K562 (cell line): ENCODE measurements around the gene PRKCG. TPM values are rescaled to one million over a fixed set of nuclear protein-coding genes. Genes with fewer than 3 reads are reported as not detected.

ENCODE experiments used
- ATAC-seq: fragments of 200-7000 bp; cut with Tn5 transposase; 3 replicates; pipeline ENCODE4 v1.9.1; 2020; ENCODE audit warnings: moderate library complexity
- BruUV-seq: library from RNA; stranded (reverse); fragments of 400-500 nt; replicated peaks from 2 replicates; lab custom pipeline; 2021; lab: Mats Ljungman, UMichigan
- CTCF ChIA-PET: fragments of 300-600 bp; formaldehyde crosslinking; extraction: SDS; loops from one replicate; lab custom pipeline; 2021; ENCODE audit warnings: low intra/inter-chr PET ratio; lab: Yijun Ruan, JAX
- POLR2A ChIA-PET: fragments of 300-600, 350-650 bp; sonication (Branson Sonifier 250); formaldehyde crosslinking; extraction: SDS; loops from one replicate; lab custom pipeline; 2021; ENCODE audit warnings: antibody characterized with exemption, inconsistent platforms; lab: Yijun Ruan, JAX
- DNase-seq, 4 experiments: peaks; one replicate each; pipeline versions ENCODE4 v3.0.0 to v3.0.0-alpha.2; 2011 to 2018; ENCODE audit warnings: low spot score in 3 of 4, mixed read lengths in 3 of 4; ENCODE audit errors: extremely low read depth in 1 of 4
- FAIRE-seq: peaks from 2 replicates; lab custom pipeline; 2011; peaks lifted over from hg19 to GRCh38; lab: Jason Lieb, UNC
- H2AFZ ChIP-seq: 2 replicates; pipeline ENCODE4 v1.6.0; 2011; ENCODE audit warnings: low read depth, low read length, control low read depth, inconsistent platforms
- H3K27ac ChIP-seq: fragments of 200-600 bp; 3 replicates; pipeline ENCODE4 v1.8.0; 2011; ENCODE audit warnings: low read depth, mild to moderate bottlenecking, control low read depth, inconsistent platforms, low read length, moderate library complexity, mixed read lengths; ENCODE audit errors: extremely low read depth
- H3K27me3 ChIP-seq, 2 experiments: fragments of 300-600 bp in 1 of 2; 2 replicates in 1 of 2; 3 replicates in 1 of 2; pipeline versions ENCODE4 v1.6.0 to v1.8.0; 2011; ENCODE audit warnings: inconsistent platforms in 2 of 2, low read length in 2 of 2, mild to moderate bottlenecking in 1 of 2, mixed read lengths in 1 of 2, moderate library complexity in 1 of 2; ENCODE audit not compliant: control insufficient read depth in 2 of 2, insufficient read depth in 2 of 2
- H3K36me3 ChIP-seq: fragments of 300-600 bp; 3 replicates; pipeline ENCODE4 v1.8.0; 2011; ENCODE audit warnings: mild to moderate bottlenecking, low read length, inconsistent platforms; ENCODE audit not compliant: control insufficient read depth, insufficient read depth
- H3K4me1 ChIP-seq, 2 experiments: fragments of 200-600 bp in 1 of 2; replicated peaks in 1 of 2; 2 replicates in 1 of 2; 3 replicates in 1 of 2; pipeline versions ENCODE4 v1.5.1 to v1.8.0; 2011; ENCODE audit warnings: inconsistent platforms in 2 of 2, low read length in 2 of 2, mild to moderate bottlenecking in 1 of 2, mixed read lengths in 1 of 2, moderate library complexity in 1 of 2; ENCODE audit not compliant: control insufficient read depth in 2 of 2, insufficient read depth in 2 of 2
- H3K4me2 ChIP-seq: 2 replicates; pipeline ENCODE4 v1.6.1; 2011; ENCODE audit warnings: low read length, control low read depth, inconsistent platforms, mixed read lengths; ENCODE audit not compliant: insufficient read depth
- H3K4me3 ChIP-seq: fragments of 200-600 bp; sonication (generic), shearing (Covaris generic); 2 replicates; pipeline ENCODE4 v1.5.1; 2016; ENCODE audit warnings: control low read depth, inconsistent platforms
- H3K79me2 ChIP-seq: fragments of 200-600 bp; 3 replicates; pipeline ENCODE4 v1.8.0; 2011; ENCODE audit warnings: low read length, inconsistent platforms; ENCODE audit not compliant: control insufficient read depth, insufficient read depth
- H3K9ac ChIP-seq, 2 experiments: 2 replicates each; pipeline versions ENCODE4 v1.6.0 to v1.6.1; 2011; ENCODE audit warnings: low read depth in 2 of 2, low read length in 2 of 2, control low read depth in 1 of 2, inconsistent platforms in 1 of 2, mild to moderate bottlenecking in 1 of 2, mixed read lengths in 1 of 2; ENCODE audit not compliant: insufficient read depth in 1 of 2
- H3K9me1 ChIP-seq: one replicate; pipeline ENCODE4 v1.6.0; 2011; ENCODE audit warnings: inconsistent platforms, mild to moderate bottlenecking, low read length, moderate library complexity; ENCODE audit not compliant: control insufficient read depth, insufficient read depth
- H3K9me3 ChIP-seq: replicated peaks from 2 replicates; pipeline ENCODE4 v1.5.1; 2011; ENCODE audit warnings: low read depth, low read length, inconsistent platforms; ENCODE audit not compliant: control insufficient read depth, insufficient read depth
- H4K20me1 ChIP-seq: replicated peaks from 2 replicates; pipeline ENCODE4 v1.6.1; 2011; ENCODE audit warnings: low read length, inconsistent platforms, mixed read lengths; ENCODE audit not compliant: control insufficient read depth, insufficient read depth
- BRD4 ChIP-seq: fragments of 200-600 bp; sonication (generic); IDR thresholded peaks from 2 replicates; pipeline ENCODE4 v1.6.1; 2017; ENCODE audit warnings: inconsistent platforms
- DIDO1 ChIP-seq: fragments of 450-650 bp; IDR thresholded peaks from 2 replicates; pipeline ENCODE4 v1.6.1; 2016; ENCODE audit warnings: low read depth, missing biosample characterization, missing genetic modification characterization
- GTF2E2 ChIP-seq: fragments of 200-800 bp; sonication (Bioruptor generic); IDR thresholded peaks from 2 replicates; pipeline ENCODE4 v1.6.1; 2016; ENCODE audit warnings: missing genetic modification characterization, missing compliant biosample characterization
- HDGF ChIP-seq: fragments of 450-650 bp; IDR thresholded peaks from 2 replicates; pipeline ENCODE4 v1.6.1; 2016
- HOXB6 ChIP-seq: fragments of 250-450 bp; sonication (Bioruptor Pico); IDR thresholded peaks from 2 replicates; pipeline ENCODE4 v1.5.1; 2022; ENCODE audit warnings: mild to moderate bottlenecking, borderline replicate concordance
- MAX ChIP-seq: sonication (generic); formaldehyde crosslinking; IDR thresholded peaks from 2 replicates; pipeline ENCODE4 v1.9.0; 2022; ENCODE audit warnings: mild to moderate bottlenecking, missing genetic modification reagents
- NCOA4 ChIP-seq: fragments of 450-650 bp; IDR thresholded peaks from 2 replicates; pipeline ENCODE4 v1.6.1; 2018; ENCODE audit warnings: mild to moderate bottlenecking; ENCODE audit not compliant: partially characterized antibody
- PTRF ChIP-seq: fragments of 450-650 bp; IDR thresholded peaks from 2 replicates; pipeline ENCODE4 v1.6.1; 2016; ENCODE audit warnings: mild to moderate bottlenecking, missing genetic modification characterization, missing compliant biosample characterization
- RBM14 ChIP-seq: fragments of 200-400 bp; formaldehyde crosslinking; IDR thresholded peaks from 2 replicates; pipeline ENCODE4 v1.6.1; 2018; ENCODE audit warnings: low read depth, mild to moderate bottlenecking, low read length, moderate library complexity, borderline replicate concordance; ENCODE audit not compliant: insufficient read depth
- SIN3A ChIP-seq, 2 experiments: fragments of 150-350 bp in 1 of 2; IDR thresholded peaks; 2 replicates each; pipeline ENCODE4 v1.6.1; 2011 to 2016; ENCODE audit warnings: borderline replicate concordance in 2 of 2, low read depth in 2 of 2, low read length in 2 of 2, mild to moderate bottlenecking in 2 of 2, moderate library complexity in 2 of 2; ENCODE audit not compliant: control insufficient read depth in 1 of 2
- TAF1 ChIP-seq: IDR thresholded peaks from 2 replicates; pipeline ENCODE4 v1.6.1; 2011; ENCODE audit warnings: mild to moderate bottlenecking, low read length, moderate library complexity; ENCODE audit not compliant: insufficient read depth, control insufficient read depth, severe bottlenecking; ENCODE audit errors: extremely low read depth
- TCF7 ChIP-seq: sonication (generic); IDR thresholded peaks from 2 replicates; pipeline ENCODE4 v1.6.1; 2016; ENCODE audit warnings: antibody characterized with exemption, borderline replicate concordance
- TEAD4 ChIP-seq, 2 experiments: sonication (generic) in 1 of 2; formaldehyde crosslinking in 1 of 2; IDR thresholded peaks; 2 replicates each; pipeline versions ENCODE4 v1.6.1 to v1.8.0; 2012 to 2022; ENCODE audit warnings: borderline replicate concordance in 1 of 2, inconsistent platforms in 1 of 2, low read length in 1 of 2, mild to moderate bottlenecking in 1 of 2, missing genetic modification reagents in 1 of 2
- ZBTB5 ChIP-seq: fragments of 450-650 bp; IDR thresholded peaks from 2 replicates; pipeline ENCODE4 v1.6.1; 2017; ENCODE audit warnings: antibody characterized with exemption
- ZKSCAN3 ChIP-seq: fragments of 250-450 bp; sonication (Bioruptor Pico); IDR thresholded peaks from 2 replicates; pipeline ENCODE4 v1.4.0; 2020
- ZNF41 ChIP-seq: fragments of 250-450 bp; sonication (Bioruptor Pico); conservative IDR thresholded peaks from 2 replicates; pipeline ENCODE4 v1.4.0; 2020; ENCODE audit warnings: mild to moderate bottlenecking
- WGBS: fragments of 100-300 bp; shearing (Covaris generic); methylation state at CpG from one replicate; pipeline ENCODE4 v1.1.6; 2016; ENCODE audit warnings: low coverage, mixed read lengths; ENCODE audit not compliant: insufficient coverage; ENCODE audit errors: missing lambda C conversion rate; 5-methylcytosine and 5-hydroxymethylcytosine counted together
- in situ Hi-C: fragments of 300-500 bp; cut with MboI; formaldehyde crosslinking; loops from 4 replicates; pipeline ENCODE4 v1.15.0; 2018; ENCODE audit warnings: inconsistent platforms, mixed read lengths
- intact Hi-C: fragments of 100-400 bp; cut with micrococcal nuclease; formaldehyde crosslinking; loops from 2 replicates; pipeline ENCODE4 v1.14.2; 2022
- polyA plus RNA-seq, 8 experiments: library from polyadenylated mRNA; depleted of rRNA in 4 of 8; stranded (reverse) in 5 of 8; unstranded in 3 of 8; fragments of >200 nt; fragmentation: Nextera tagmentation in 2 of 8; fragmentation: Illumina TruSeq in 1 of 8; extraction: Ambion mirVana in 2 of 8; extraction: Trizol in 1 of 8; gene quantifications; 2 replicates each; pipeline versions ENCODE4 v1.2.1 to v1.2.3, GENCODE V29; 2011 to 2014; ENCODE audit warnings: inconsistent platforms in 1 of 8, missing spikeins in 1 of 8
- total RNA-seq, 7 experiments: library from RNA; depleted of rRNA in 6 of 7; stranded (reverse); fragments of >200 nt in 6 of 7; fragmentation: Illumina TruSeq in 2 of 7; extraction: Trizol in 2 of 7; gene quantifications; 2 replicates each; pipeline versions ENCODE4 v1.2.1 to v1.2.3, GENCODE V29; 2011 to 2021; ENCODE audit warnings: low replicate concordance in 1 of 7

The PRKCG gene
- total and polyA plus RNA-seq, 9 of the 15 experiments (the other 6 are each of a cell fraction or from before 2014, with no cell fraction given): not detected

- ChIA-PET POLR2A (no interaction called here), CTCF (no interaction called here)
- BruUV-seq: no TSS peak
- Histone ChIP-seq H3K4me3 (no peak overlapping the region), H3K79me2 (peaks cover 10% of the 10 kb centered on the region), H2AFZ (no peak overlapping the region), H3K4me1 (peaks cover 13 to 37% of the 10 kb centered on the region in 2 experiments; a peak in 4 of 5 replicates), H3K9me1 (peaks cover 4% of the 10 kb centered on the region), H3K27me3 (peaks cover 14 to 28% of the 10 kb centered on the region in 2 experiments; a peak in 4 of 5 replicates), H3K36me3 (no peaks in the 10 kb centered on the region), H3K9ac (no peak overlapping the region), H3K9me3 (no peaks in the 10 kb centered on the region), H4K20me1 (0 out of 2 replicates have a peak, but pooled peaks cover 5% of the 10 kb centered on the region), H3K4me2 (no peak overlapping the region), H3K27ac (no peak overlapping the region)
- TF ChIP-seq MAX (CRISPR knock-in tag): no peak
- TF ChIP-seq NCOA4: no peak
- no peak for TF ChIP-seq PTRF (tag)
- no peak for TF ChIP-seq TEAD4 (IDR thresholded peaks at IDR 0.05; ENCODE audit: low read length)
- TF ChIP-seq TEAD4 (CRISPR knock-in tag; IDR thresholded peaks at IDR 0.05; ENCODE audit: borderline replicate concordance): no peak
- TF ChIP-seq HDGF: no peak
- TF ChIP-seq RBM14: no peak
- no peak for TF ChIP-seq ZNF41
- no peak for TF ChIP-seq TCF7
- no peak for TF ChIP-seq GTF2E2 (tag)
- TF ChIP-seq ZKSCAN3 (CRISPR knock-in tag): no peak
- no peak for TF ChIP-seq DIDO1 (tag)
- TF ChIP-seq ZBTB5: no peak
- no peak for TF ChIP-seq BRD4
- no peak for TF ChIP-seq TAF1
- no peak for TF ChIP-seq SIN3A (IDR thresholded peaks at IDR 0.05; ENCODE audit: borderline replicate concordance in 2 of 2, control insufficient read depth in 1 of 2, low read depth in 2 of 2, low read length in 2 of 2)
- TF ChIP-seq HOXB6 (CRISPR knock-in tag): no peak
- in situ Hi-C loops (no loop called here), intact Hi-C loops (no loop called here)
- FAIRE-seq (no peak), ATAC-seq (no peak), DNase-seq (peak in 2 of 4 experiments; percentile 1)
- 38% methylated on average over 6 of the region's 6 CpGs for WGBS
These were observed 17.6 kb upstream of the PRKCG start for GRCh38 chr19:53864308-53864836.
